Measurements from ENCODE around the gene TGOLN2.
"Not testable (repeated sequence)": the region's sequence is repeated elsewhere in the genome, so short reads cannot be mapped to it uniquely, and the experiment has no call there.

TGOLN2 gene

DNA sequence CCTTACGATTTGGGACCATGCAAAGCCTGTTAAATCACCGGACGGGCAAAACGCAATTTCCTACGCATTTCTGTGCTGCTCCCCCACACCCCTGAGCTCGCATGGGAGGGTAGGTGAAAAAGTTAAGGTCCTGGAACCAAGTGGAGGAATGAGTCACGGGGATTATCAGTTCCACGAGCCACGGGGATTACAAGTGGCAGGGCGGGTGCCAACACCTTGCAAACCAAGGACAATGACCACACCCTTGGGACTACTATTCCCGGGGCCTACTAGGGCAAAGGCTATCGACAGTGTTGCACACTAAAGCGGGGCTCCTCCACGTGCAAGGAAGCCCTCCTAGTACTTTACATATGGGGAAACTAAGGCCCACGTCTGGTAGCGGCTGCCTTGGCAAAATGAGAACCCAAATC is 26.1 kb upstream of the TGOLN2 start:
- H3K27me3 Mint-ChIP-seq = no peaks in the 10 kb centered on the region
- H3K27ac Mint-ChIP-seq = peak overlapping the region; percentile 95
- no peaks in the 10 kb centered on the region for H3K9me3 Mint-ChIP-seq
- CTCF ChIA-PET = interaction anchor here (0.6 to 2.1 kb wide), 8 partner anchors 10 to 249 kb away, joined by 3 to 9 read pairs (median 5); no protein-coding TSS in a partner anchor
- H3K36me3 Mint-ChIP-seq = peaks cover 42% of the 10 kb centered on the region
- DNase-seq = no peak
- peaks cover 52% of the 10 kb centered on the region for H3K4me1 Mint-ChIP-seq
- peak overlapping the region; percentile 99 for H3K4me3 Mint-ChIP-seq

DNA sequence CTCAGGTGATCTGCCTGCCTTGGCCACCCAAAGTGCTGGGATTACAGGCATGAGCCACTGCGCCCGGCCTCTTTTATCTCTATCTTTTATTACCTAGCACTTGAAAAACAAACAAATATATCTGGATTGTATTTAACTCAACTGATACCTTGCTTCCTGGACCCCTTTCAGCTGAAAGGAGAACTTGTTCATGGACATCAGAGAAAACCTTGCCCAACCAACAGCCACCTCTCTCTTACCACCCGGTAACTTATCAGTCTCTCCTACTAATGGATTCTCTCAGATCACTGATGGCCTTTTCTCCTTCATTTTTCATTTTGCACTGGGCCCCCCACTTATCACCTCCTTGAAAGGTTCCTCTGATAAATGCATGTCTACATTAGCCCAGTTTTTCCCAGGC is 19.8 kb upstream of the TGOLN2 start:
- CTCF ChIA-PET = no interaction called here

DNA sequence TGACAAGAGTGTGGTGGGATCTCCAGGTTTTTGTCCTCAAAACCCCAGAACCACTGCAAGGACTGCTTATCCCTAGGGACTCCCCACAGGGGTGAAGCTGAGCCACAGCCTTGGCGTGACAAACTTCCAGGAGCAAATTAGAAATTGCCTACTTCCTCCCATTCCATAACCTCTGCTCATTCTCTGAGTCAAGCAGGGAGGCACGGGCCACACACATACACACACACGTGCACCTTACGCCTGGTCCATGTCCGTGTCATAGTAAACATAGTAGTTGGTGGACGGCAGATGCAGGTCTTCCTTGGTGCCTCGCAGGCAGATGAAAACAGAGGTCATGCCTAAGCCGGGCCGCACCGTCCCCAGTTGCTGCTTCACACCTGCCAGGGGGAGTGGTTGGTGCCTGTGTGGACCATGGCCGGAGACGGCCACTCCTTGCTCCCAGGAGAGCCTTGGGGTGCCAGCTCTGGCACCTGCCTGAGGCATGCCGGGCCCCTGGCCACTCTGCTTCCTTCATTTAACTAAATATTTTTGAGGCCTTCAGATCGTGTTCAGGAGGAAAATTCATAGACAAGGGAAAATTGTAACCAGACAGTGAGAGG is 16.7 kb upstream of the TGOLN2 start:
- H3K27ac Mint-ChIP-seq = no peak overlapping the region
- no peak overlapping the region for H3K4me3 Mint-ChIP-seq
- no peaks in the 10 kb centered on the region for H3K9me3 Mint-ChIP-seq
- peaks cover 12% of the 10 kb centered on the region for H3K27me3 Mint-ChIP-seq
- H3K36me3 Mint-ChIP-seq = peaks cover 26% of the 10 kb centered on the region
- no peaks in the 10 kb centered on the region for H3K4me1 Mint-ChIP-seq
- DNase-seq = no peak
- CTCF ChIA-PET = no interaction called here

More for the DNA sequence above, 19.8 kb upstream of the TGOLN2 start:
- Mint-ChIP-seq H3K27me3 (no peaks in the 10 kb centered on the region), H3K36me3 (peaks cover 42% of the 10 kb centered on the region), H3K9me3 (no peaks in the 10 kb centered on the region), H3K4me1 (peaks cover 9% of the 10 kb centered on the region), H3K4me3 (no peak overlapping the region), H3K27ac (no peak overlapping the region)
- no peak for DNase-seq

- H3K27ac Mint-ChIP-seq, H3K4me3 Mint-ChIP-seq, H3K9me3 Mint-ChIP-seq, DNase-seq, H3K4me1 Mint-ChIP-seq, CTCF ChIA-PET: not testable (repeated sequence)
- Mint-ChIP-seq H3K36me3 (peaks cover 26% of the 10 kb centered on the region), H3K27me3 (peaks cover 23% of the 10 kb centered on the region)
Measured at GRCh38 chr2:85343207-85343895, 15.6 kb upstream of the TGOLN2 start.

- no peak for DNase-seq
- no peak overlapping the region for H3K27ac Mint-ChIP-seq
- no peaks in the 10 kb centered on the region for H3K9me3 Mint-ChIP-seq
- CTCF ChIA-PET = no interaction called here
- peaks cover 22% of the 10 kb centered on the region for H3K36me3 Mint-ChIP-seq
- no peaks in the 10 kb centered on the region for H3K4me1 Mint-ChIP-seq
- peaks cover 33% of the 10 kb centered on the region for H3K27me3 Mint-ChIP-seq
- H3K4me3 Mint-ChIP-seq = no peak overlapping the region
Measured at GRCh38 chr2:85342156-85342555, 14.4 kb upstream of the TGOLN2 start.

DNA sequence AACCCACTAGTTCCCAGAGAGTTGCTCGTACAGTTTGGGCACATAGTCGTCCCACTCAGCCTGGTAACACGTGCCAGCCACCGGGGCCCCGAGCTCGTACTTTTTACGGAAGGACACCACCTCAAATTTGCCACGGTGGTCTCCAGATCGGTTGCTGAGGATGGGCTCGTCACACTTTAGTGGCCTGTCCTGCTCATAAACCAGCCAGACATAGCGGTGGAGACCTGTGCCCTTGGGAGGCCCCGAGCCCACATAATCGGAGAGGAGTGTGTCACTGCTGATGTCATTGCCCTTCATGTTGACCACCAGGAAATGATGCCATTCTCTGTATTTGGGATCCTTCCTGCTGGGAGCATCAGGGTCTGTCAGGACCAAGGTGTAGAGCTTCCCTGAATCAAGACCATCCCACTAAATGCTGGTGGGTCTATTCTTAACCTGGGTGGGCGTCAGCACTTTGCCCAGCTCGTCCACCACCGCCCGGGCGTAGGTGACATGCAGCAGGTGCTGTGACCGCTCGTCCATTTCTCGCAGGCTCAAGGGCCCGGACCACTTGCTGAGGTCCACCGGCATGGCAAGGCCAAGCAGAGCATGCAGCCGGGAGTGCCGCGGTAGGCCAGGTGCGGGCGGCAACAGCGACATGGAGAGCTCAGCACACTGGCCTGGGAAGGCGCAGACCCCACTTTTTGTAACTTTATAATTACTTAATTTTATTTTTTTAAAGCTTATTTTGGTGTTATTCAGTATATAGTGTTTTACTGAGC is 13.7 kb upstream of the TGOLN2 start:
- H3K36me3 Mint-ChIP-seq = peaks cover 17% of the 10 kb centered on the region
- DNase-seq = no peak
- CTCF ChIA-PET = no interaction called here
- no peak overlapping the region for H3K27ac Mint-ChIP-seq
- peaks cover 40% of the 10 kb centered on the region for H3K27me3 Mint-ChIP-seq
- no peaks in the 10 kb centered on the region for H3K4me1 Mint-ChIP-seq
- H3K4me3 Mint-ChIP-seq = no peak overlapping the region
- H3K9me3 Mint-ChIP-seq = no peaks in the 10 kb centered on the region

DNA sequence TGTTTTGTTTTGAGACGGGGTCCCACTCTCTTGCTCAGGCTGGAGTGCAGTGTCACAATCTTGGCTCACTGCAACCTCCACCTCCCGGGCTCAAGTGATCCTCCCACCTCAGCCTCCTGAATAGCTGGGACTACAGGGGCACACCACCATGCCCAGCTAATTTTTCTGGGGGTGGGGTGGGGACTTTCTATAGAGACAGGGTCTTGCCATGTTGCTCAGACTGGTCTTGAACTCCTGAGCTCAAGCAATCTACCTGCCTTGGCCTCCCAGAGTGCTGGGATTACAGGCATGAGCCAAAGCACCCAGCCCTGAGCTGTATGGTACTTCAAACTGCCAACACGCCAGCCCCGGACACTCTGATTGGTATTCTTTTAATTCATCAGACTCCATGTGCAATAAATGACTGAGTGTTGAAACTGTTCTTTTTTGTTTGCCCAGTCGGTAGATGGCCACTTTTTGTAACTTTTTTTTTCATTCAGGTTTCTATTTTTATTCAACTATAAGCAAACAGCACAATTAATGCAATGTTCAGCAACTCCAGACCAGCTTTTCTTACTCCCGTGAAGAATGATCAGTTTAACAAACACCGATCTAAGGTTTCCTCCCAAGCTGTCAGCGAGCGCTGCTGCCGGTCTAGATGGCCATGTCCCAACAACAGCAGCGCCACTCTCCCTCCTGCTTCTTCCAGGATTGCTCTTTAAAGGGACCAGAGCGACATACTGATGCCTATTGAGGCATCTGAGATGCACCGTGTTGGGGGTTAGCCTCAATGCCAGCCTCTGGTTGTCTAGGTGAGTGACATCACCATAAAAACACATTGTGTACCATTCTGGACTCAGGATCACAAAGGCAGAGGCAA is 12.5 kb upstream of the TGOLN2 start:
- CTCF ChIA-PET = no interaction called here
- peaks cover 43% of the 10 kb centered on the region for H3K27me3 Mint-ChIP-seq

GRCh38 chr2:85334928-85335327 is 7.1 kb upstream of the TGOLN2 start:
- Mint-ChIP-seq H3K9me3 (no peaks in the 10 kb centered on the region), H3K36me3 (no peaks in the 10 kb centered on the region), H3K4me3 (no peak overlapping the region), H3K27me3 (peaks cover 37% of the 10 kb centered on the region), H3K4me1 (no peaks in the 10 kb centered on the region), H3K27ac (no peak overlapping the region)
- no peak for DNase-seq
- CTCF ChIA-PET = no interaction called here

More for the DNA sequence above, 12.5 kb upstream of the TGOLN2 start:
- no peak for DNase-seq
- H3K27ac Mint-ChIP-seq = peak overlapping the region; percentile 19
- H3K36me3 Mint-ChIP-seq = peaks cover 15% of the 10 kb centered on the region
- no peaks in the 10 kb centered on the region for H3K9me3 Mint-ChIP-seq
- H3K4me1 Mint-ChIP-seq = no peaks in the 10 kb centered on the region
- H3K4me3 Mint-ChIP-seq = no peak overlapping the region

- not testable (repeated sequence) for H3K27ac Mint-ChIP-seq, DNase-seq, H3K36me3 Mint-ChIP-seq, H3K4me3 Mint-ChIP-seq, H3K9me3 Mint-ChIP-seq, H3K4me1 Mint-ChIP-seq
- peaks cover 31% of the 10 kb centered on the region for H3K27me3 Mint-ChIP-seq
- CTCF ChIA-PET = interaction anchor here (0.9 kb wide), 1 partner anchor 12 kb away, joined by 3 read pairs; no protein-coding TSS in a partner anchor
Measured at GRCh38 chr2:85333877-85334276, 6.1 kb upstream of the TGOLN2 start.

GRCh38 chr2:85330839-85331636 is 3.2 kb upstream of the TGOLN2 start:
- Mint-ChIP-seq H3K4me1 (peaks cover 11% of the 10 kb centered on the region), H3K27me3 (peaks cover 10% of the 10 kb centered on the region), H3K36me3 (peaks cover 15% of the 10 kb centered on the region), H3K9me3 (no peaks in the 10 kb centered on the region), H3K27ac (no peak overlapping the region), H3K4me3 (no peak overlapping the region)
- CTCF ChIA-PET = no interaction called here
- no peak for DNase-seq

GRCh38 chr2:85329701-85330100 is 1.9 kb upstream of the TGOLN2 start:
- DNase-seq, CTCF ChIA-PET, H3K9me3 Mint-ChIP-seq, H3K27ac Mint-ChIP-seq, H3K27me3 Mint-ChIP-seq: not testable (repeated sequence)
- H3K4me3 Mint-ChIP-seq = peak overlapping the region; percentile 10
- peaks cover 28% of the 10 kb centered on the region for H3K36me3 Mint-ChIP-seq
- H3K4me1 Mint-ChIP-seq = peaks cover 20% of the 10 kb centered on the region

DNA sequence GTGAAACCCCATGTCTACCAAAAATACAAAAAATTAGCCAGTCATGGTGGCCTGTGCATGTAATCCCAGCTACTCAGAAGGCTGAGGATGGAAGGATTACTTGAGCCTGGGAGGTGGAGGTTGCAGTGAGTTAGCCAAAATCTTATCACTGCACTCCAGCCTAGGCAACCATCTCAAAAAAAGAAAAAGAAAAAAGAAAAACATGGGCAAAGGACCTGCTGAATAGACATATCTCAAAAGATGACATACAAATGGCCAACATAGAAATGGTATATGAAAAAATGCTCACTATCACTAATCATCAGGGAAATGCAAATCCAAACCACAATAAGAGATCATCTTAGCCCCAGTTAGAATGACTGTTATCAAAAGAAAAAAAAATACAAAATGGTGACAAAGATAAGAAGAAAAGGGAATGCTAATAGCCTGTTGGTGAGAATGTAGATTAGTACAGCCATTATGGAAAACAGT is 1.4 kb upstream of the TGOLN2 start:
- Mint-ChIP-seq H3K4me1 (peaks cover 25% of the 10 kb centered on the region), H3K9me3 (no peaks in the 10 kb centered on the region), H3K27ac (no peak overlapping the region), H3K27me3 (peaks cover 10% of the 10 kb centered on the region), H3K4me3 (peak overlapping the region; percentile 10), H3K36me3 (peaks cover 33% of the 10 kb centered on the region)
- no peak for DNase-seq
- CTCF ChIA-PET = no interaction called here

DNA sequence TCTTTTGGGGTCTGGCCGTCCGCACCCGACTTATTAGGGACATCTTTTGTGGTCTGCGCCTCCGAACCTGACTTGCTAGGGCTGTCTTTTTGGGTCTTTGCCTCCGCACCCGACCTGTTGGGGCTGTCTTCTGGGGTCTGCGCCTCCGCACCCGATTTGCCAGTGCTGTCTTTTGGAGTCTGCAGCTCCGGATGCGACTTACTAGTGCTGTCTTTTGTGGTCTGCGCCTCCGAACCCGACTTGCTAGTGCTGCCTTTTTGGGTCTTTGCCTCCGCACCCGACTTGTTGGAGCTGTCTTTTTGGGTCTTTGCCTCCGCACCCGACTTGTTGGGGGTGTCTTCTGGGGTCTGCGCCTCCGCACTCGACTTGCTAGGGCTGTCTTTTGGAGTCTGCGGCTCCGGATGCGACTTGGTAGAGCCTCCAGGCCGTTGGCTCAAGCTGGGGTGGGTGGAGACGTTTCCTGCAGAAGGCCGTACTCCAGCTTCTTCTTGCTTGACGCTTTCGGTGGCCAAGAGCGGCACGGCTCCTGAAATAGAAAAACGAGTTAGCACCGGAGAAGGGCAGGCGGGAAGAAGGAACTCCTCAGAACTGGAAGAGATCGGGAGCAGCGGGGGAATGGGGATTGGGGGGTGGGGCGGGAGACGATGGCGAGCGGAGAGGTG is 498 bp downstream of the TGOLN2 start:
- Mint-ChIP-seq H3K9me3 (no peaks in the 10 kb centered on the region), H3K27ac (peak overlapping the region; percentile 99), H3K4me1 (peaks cover 44% of the 10 kb centered on the region), H3K4me3 (peak overlapping the region; percentile 100), H3K27me3 (peaks cover 10% of the 10 kb centered on the region), H3K36me3 (peaks cover 52% of the 10 kb centered on the region)
- DNase-seq = peak; percentile 76
- CTCF ChIA-PET = interaction anchor here (0.9 to 1.7 kb wide), 4 partner anchors 26 to 225 kb away, joined by 3 to 5 read pairs (median 4); partner anchors contain the start of genes ELMOD3 and RETSAT
